Fibroblast of villous mesenchyme (primary cell): Measurements from ENCODE around the gene ROR1. TPM values are rescaled to one million over a fixed set of nuclear protein-coding genes. Genes with fewer than 3 reads are reported as not detected.

Source experiments
- DNase-seq: peaks from one replicate; pipeline ENCODE4 v3.0.0-alpha.2; 2010; ENCODE audit warnings: low read depth
- H3K4me3 ChIP-seq: 2 replicates; pipeline ENCODE4 v1.5.1; 2011; ENCODE audit warnings: low read depth, mild to moderate bottlenecking, low read length
- CTCF ChIP-seq: IDR thresholded peaks from 2 replicates; pipeline ENCODE4 v1.5.1; 2012; ENCODE audit warnings: low read depth, mild to moderate bottlenecking, low read length; ENCODE audit not compliant: insufficient read depth
- total RNA-seq: library from RNA; depleted of rRNA; stranded (reverse); fragments of >200 nt; gene quantifications from 2 replicates; pipeline ENCODE4 v1.2.3, GENCODE V29; 2012

ROR1 gene
- total RNA-seq, 1 donor: 8.6 TPM

GRCh38 chr1:64135462-64136223, 361.8 kb downstream of the ROR1 start:
- no peak overlapping the region for H3K4me3 ChIP-seq
- no peak for TF ChIP-seq CTCF
- peak; percentile 89 for DNase-seq

GRCh38 chr1:64136296-64136695, 362.5 kb downstream of the ROR1 start:
- H3K4me3 ChIP-seq: no peak overlapping the region
- no peak for TF ChIP-seq CTCF
- no peak for DNase-seq

GRCh38 chr1:64136752-64137411, 363.1 kb downstream of the ROR1 start:
- peak; percentile 95 for TF ChIP-seq CTCF
- DNase-seq: peak; percentile 92
- no peak overlapping the region for H3K4me3 ChIP-seq

- peak; percentile 63 for DNase-seq
- no peak for TF ChIP-seq CTCF
- no peak overlapping the region for H3K4me3 ChIP-seq
These were observed 363.6 kb downstream of the ROR1 start for GRCh38 chr1:64137412-64137803.

GRCh38 chr1:64139877-64140276, 366.1 kb downstream of the ROR1 start:
- no peak overlapping the region for H3K4me3 ChIP-seq
- no peak for TF ChIP-seq CTCF
- DNase-seq: peak; percentile 12

GRCh38 chr1:64140596-64140995, 366.8 kb downstream of the ROR1 start:
- no peak for TF ChIP-seq CTCF
- H3K4me3 ChIP-seq: no peak overlapping the region
- no peak for DNase-seq
